NOMO-1 treated with dmso at 0.1 percent for 144 hours (cell line): ENCODE results near the gene UBR4.

Source experiments
- DNase-seq: peaks from one replicate; lab custom pipeline; 2025; ENCODE audit not compliant: unreplicated experiment; lab: John Stamatoyannopoulos, UW

Gene UBR4

GRCh38 chr1:19059773-19060172, 150.3 kb downstream of the UBR4 start:
- no peak for DNase-seq

GRCh38 chr1:19058476-19058797, 151.6 kb downstream of the UBR4 start:
- no peak for DNase-seq

- no peak for DNase-seq
Measured at GRCh38 chr1:19057784-19058475, 152.1 kb downstream of the UBR4 start.

GRCh38 chr1:19057182-19057779, 152.8 kb downstream of the UBR4 start:
- DNase-seq = no peak

- no peak for DNase-seq
Measured at GRCh38 chr1:19055701-19056100, 154.4 kb downstream of the UBR4 start.

- DNase-seq = no peak
Measured at GRCh38 chr1:19055001-19055400, 155.1 kb downstream of the UBR4 start.

GRCh38 chr1:19054216-19054615, 155.8 kb downstream of the UBR4 start:
- no peak for DNase-seq

GRCh38 chr1:19053486-19053885, 156.6 kb downstream of the UBR4 start:
- no peak for DNase-seq

GRCh38 chr1:19049798-19050197, 160.3 kb downstream of the UBR4 start:
- DNase-seq = no peak

GRCh38 chr1:19049128-19049768, 160.8 kb downstream of the UBR4 start:
- no peak for DNase-seq

GRCh38 chr1:19046972-19047731, 162.9 kb downstream of the UBR4 start:
- no peak for DNase-seq

GRCh38 chr1:19045898-19046880, 163.9 kb downstream of the UBR4 start:
- no peak for DNase-seq

- DNase-seq = no peak
Measured at GRCh38 chr1:19044975-19045831, 164.9 kb downstream of the UBR4 start.

GRCh38 chr1:19044471-19044870, 165.6 kb downstream of the UBR4 start:
- DNase-seq = no peak

GRCh38 chr1:19043579-19044443, 166.3 kb downstream of the UBR4 start:
- DNase-seq = no peak

- DNase-seq = no peak
Measured at GRCh38 chr1:19042675-19043578, 167.1 kb downstream of the UBR4 start.

GRCh38 chr1:19040010-19040680, 169.9 kb downstream of the UBR4 start:
- no peak for DNase-seq
